ENCODE results near the gene GAS2L2.

DNA sequence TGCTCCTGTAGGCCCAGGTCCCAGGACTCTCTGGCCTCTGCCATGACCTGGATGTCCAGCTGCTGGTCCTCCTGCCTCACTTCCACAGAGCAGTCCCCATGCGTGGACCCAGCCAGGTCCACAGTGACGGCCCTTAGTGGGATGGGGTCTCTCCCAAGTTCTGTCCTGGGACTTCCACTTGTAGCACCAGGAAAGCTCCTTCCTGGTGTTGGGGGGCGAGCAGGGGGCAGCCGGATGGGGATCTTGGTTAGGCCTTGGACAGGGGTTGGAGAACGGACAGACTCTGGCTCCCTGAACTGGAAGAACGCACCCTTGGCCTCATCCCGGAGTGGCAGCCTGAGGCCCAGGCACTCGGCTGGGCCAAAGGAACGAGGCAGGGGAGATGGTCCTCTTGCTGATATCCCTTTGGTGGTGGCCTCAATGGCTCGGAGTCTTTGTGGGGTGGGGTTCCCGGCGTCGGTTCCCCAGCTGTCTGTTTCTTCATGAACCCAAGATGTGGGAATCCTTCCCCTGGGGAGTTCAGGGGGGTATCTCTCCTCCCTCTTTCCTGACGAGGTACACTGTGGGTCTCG, 7.2 kb downstream of the GAS2L2 start:
- TF ChIP-seq, protein P1, sequence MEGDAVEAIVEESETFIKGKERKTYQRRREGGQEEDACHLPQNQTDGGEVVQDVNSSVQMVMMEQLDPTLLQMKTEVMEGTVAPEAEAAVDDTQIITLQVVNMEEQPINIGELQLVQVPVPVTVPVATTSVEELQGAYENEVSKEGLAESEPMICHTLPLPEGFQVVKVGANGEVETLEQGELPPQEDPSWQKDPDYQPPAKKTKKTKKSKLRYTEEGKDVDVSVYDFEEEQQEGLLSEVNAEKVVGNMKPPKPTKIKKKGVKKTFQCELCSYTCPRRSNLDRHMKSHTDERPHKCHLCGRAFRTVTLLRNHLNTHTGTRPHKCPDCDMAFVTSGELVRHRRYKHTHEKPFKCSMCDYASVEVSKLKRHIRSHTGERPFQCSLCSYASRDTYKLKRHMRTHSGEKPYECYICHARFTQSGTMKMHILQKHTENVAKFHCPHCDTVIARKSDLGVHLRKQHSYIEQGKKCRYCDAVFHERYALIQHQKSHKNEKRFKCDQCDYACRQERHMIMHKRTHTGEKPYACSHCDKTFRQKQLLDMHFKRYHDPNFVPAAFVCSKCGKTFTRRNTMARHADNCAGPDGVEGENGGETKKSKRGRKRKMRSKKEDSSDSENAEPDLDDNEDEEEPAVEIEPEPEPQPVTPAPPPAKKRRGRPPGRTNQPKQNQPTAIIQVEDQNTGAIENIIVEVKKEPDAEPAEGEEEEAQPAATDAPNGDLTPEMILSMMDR (IDR thresholded peaks at IDR 0.05): no peak
- TF ChIP-seq POLR2A (IDR thresholded peaks at IDR 0.05): no peak

All from thyroid gland (tissue), 4 donors.